CD8-positive, alpha-beta memory T cell (primary cell): ENCODE measurements around the gene DRG1. TPM values are rescaled to one million over a fixed set of nuclear protein-coding genes. Genes with fewer than 3 reads are reported as not detected.

Experiments
- CTCF ChIA-PET: fragments of 350-600 bp; sonication (Branson Sonifier 250); formaldehyde crosslinking; loops from one replicate; lab custom pipeline; 2021; ENCODE audit warnings: antibody characterized with exemption; lab: Charles Lee
- POLR2A ChIA-PET: fragments of 350-600 bp; sonication (Branson Sonifier 250); formaldehyde crosslinking; loops from one replicate; lab custom pipeline; 2021; ENCODE audit warnings: antibody characterized with exemption; lab: Charles Lee
- DNase-seq, 5 donors: peaks; one replicate each; pipeline versions ENCODE4 v3.0.0 to v3.0.0-alpha.2; 2020 to 2022; ENCODE audit warnings: mixed read lengths in 1 of 5
- H3K27ac ChIP-seq: one replicate; pipeline ENCODE4 v1.7.0; 2013; ENCODE audit warnings: low read depth, mild to moderate bottlenecking, low read length, moderate library complexity
- H3K27me3 ChIP-seq: 2 replicates; pipeline ENCODE4 v1.7.0; 2013; ENCODE audit warnings: low read length, mild to moderate bottlenecking; ENCODE audit not compliant: insufficient read depth, poor library complexity, severe bottlenecking
- H3K36me3 ChIP-seq: 2 replicates; pipeline ENCODE4 v1.7.0; 2013; ENCODE audit warnings: mild to moderate bottlenecking, low read length, moderate library complexity; ENCODE audit not compliant: insufficient read depth
- H3K4me1 ChIP-seq: 2 replicates; pipeline ENCODE4 v1.7.0; 2013; ENCODE audit warnings: mild to moderate bottlenecking, low read length, moderate library complexity; ENCODE audit not compliant: insufficient read depth
- H3K4me3 ChIP-seq: 2 replicates; pipeline ENCODE4 v1.7.0; 2013; ENCODE audit warnings: mild to moderate bottlenecking, low read length
- H3K9me3 ChIP-seq: 2 replicates; pipeline ENCODE4 v1.7.0; 2013; ENCODE audit warnings: mild to moderate bottlenecking, low read length
- H3K27ac Mint-ChIP-seq, 8 donors: one replicate each; pipeline ENCODE4 v1.8.0; 2020 to 2021; ENCODE audit warnings: mixed read lengths in 8 of 8, mild to moderate bottlenecking in 6 of 8, inconsistent platforms in 3 of 8, moderate library complexity in 3 of 8
- H3K27me3 Mint-ChIP-seq, 2 donors: one replicate each; pipeline ENCODE4 v1.8.0; 2020 to 2021; ENCODE audit warnings: mixed read lengths in 2 of 2, mild to moderate bottlenecking in 1 of 2, moderate library complexity in 1 of 2
- H3K36me3 Mint-ChIP-seq, 3 donors: one replicate each; pipeline ENCODE4 v1.8.0; 2020 to 2021; ENCODE audit warnings: mixed read lengths in 3 of 3, inconsistent platforms in 1 of 3, mild to moderate bottlenecking in 1 of 3
- H3K4me1 Mint-ChIP-seq, 3 donors: one replicate each; pipeline ENCODE4 v1.8.0; 2020 to 2021; ENCODE audit warnings: mixed read lengths in 3 of 3, inconsistent platforms in 1 of 3, mild to moderate bottlenecking in 1 of 3
- H3K4me3 Mint-ChIP-seq, 7 donors: one replicate each; pipeline ENCODE4 v1.8.0; 2020 to 2021; ENCODE audit warnings: mixed read lengths in 7 of 7, mild to moderate bottlenecking in 6 of 7, moderate library complexity in 4 of 7, inconsistent platforms in 2 of 7
- H3K9me3 Mint-ChIP-seq, 5 donors: one replicate each; pipeline ENCODE4 v1.8.0; 2020 to 2022; ENCODE audit warnings: mixed read lengths in 5 of 5, mild to moderate bottlenecking in 3 of 5, moderate library complexity in 2 of 5, inconsistent platforms in 1 of 5
- polyA plus RNA-seq: library from polyadenylated mRNA; unstranded; fragments of 300-500 nt; fragmentation: Illumina TruSeq; gene quantifications from one replicate; pipeline ENCODE4 v1.2.3, GENCODE V29; 2021
- total RNA-seq, 2 experiments: library from RNA; stranded (reverse); gene quantifications; one replicate each; pipeline ENCODE4 v1.2.3, GENCODE V29; 2021

The DRG1 gene
- total and polyA plus RNA-seq, 3 experiments from 2014 or later = 70.1 to 117 (median 115) TPM

- Mint-ChIP-seq H3K4me1 (peaks cover 3 to 9% (median 3%) of the 10 kb centered on the region in 3 donors), H3K9me3 (no peaks in the 10 kb centered on the region), H3K4me3 (no peak overlapping the region), H3K27me3 (no peaks in the 10 kb centered on the region), H3K27ac (peak overlapping the region in 3 of 8 donors; percentile 5 to 29 (median 15)), H3K36me3 (peaks cover 10 to 84% (median 26%) of the 10 kb centered on the region in 3 donors)
- ChIA-PET CTCF (no interaction called here), POLR2A (no interaction called here)
- Histone ChIP-seq H3K4me1 (no peaks in the 10 kb centered on the region), H3K4me3 (no peak overlapping the region), H3K36me3 (peaks cover 50% of the 10 kb centered on the region), H3K9me3 (no peaks in the 10 kb centered on the region), H3K27ac (no peak overlapping the region), H3K27me3 (no peaks in the 10 kb centered on the region)
- DNase-seq = no peak
These were observed 26.1 kb downstream of the DRG1 start for GRCh38 chr22:31425331-31426050.

- no peaks in the 10 kb centered on the region for H3K4me1 ChIP-seq
- H3K9me3 Mint-ChIP-seq = no peaks in the 10 kb centered on the region
- POLR2A ChIA-PET = no interaction called here
- peak overlapping the region in 3 of 8 donors; percentile 4 to 69 (median 20) for H3K27ac Mint-ChIP-seq
- CTCF ChIA-PET = no interaction called here
- H3K4me3 ChIP-seq = no peak overlapping the region
- peaks cover 3 to 5% (median 4%) of the 10 kb centered on the region in 3 donors for H3K4me1 Mint-ChIP-seq
- H3K27me3 ChIP-seq = no peaks in the 10 kb centered on the region
- no peak overlapping the region for H3K4me3 Mint-ChIP-seq
- H3K36me3 ChIP-seq = peaks cover 37% of the 10 kb centered on the region
- H3K36me3 Mint-ChIP-seq = peaks cover 14 to 84% (median 20%) of the 10 kb centered on the region in 3 donors
- no peak overlapping the region for H3K27ac ChIP-seq
- no peak for DNase-seq
- no peaks in the 10 kb centered on the region for H3K9me3 ChIP-seq
- H3K27me3 Mint-ChIP-seq = no peaks in the 10 kb centered on the region
These were observed 32.5 kb downstream of the DRG1 start for GRCh38 chr22:31431950-31432349.

- CTCF ChIA-PET = interaction anchor here (1.2 kb wide), 1 partner anchor 76 kb away, joined by 3 read pairs; no protein-coding TSS in a partner anchor
- Mint-ChIP-seq H3K4me3 (no peak overlapping the region), H3K9me3 (no peaks in the 10 kb centered on the region), H3K4me1 (peaks cover 0 to 5% (median 1%) of the 10 kb centered on the region in 3 donors), H3K27me3 (no peaks in the 10 kb centered on the region), H3K36me3 (peaks cover 8 to 93% (median 29%) of the 10 kb centered on the region in 3 donors), H3K27ac (no peak overlapping the region)
- DNase-seq = no peak
- H3K36me3 ChIP-seq = peaks cover 35% of the 10 kb centered on the region
- no peak overlapping the region for H3K27ac ChIP-seq
- H3K9me3 ChIP-seq = no peaks in the 10 kb centered on the region
- H3K27me3 ChIP-seq = no peaks in the 10 kb centered on the region
- POLR2A ChIA-PET = no interaction called here
- H3K4me1 ChIP-seq = no peaks in the 10 kb centered on the region
- no peak overlapping the region for H3K4me3 ChIP-seq
These were observed 36.7 kb downstream of the DRG1 start for GRCh38 chr22:31436132-31436531.

- H3K27me3 ChIP-seq = no peaks in the 10 kb centered on the region
- DNase-seq = no peak
- no peak overlapping the region for H3K4me3 ChIP-seq
- Mint-ChIP-seq H3K36me3 (peaks cover 0 to 95% (median 21%) of the 10 kb centered on the region in 3 donors), H3K4me1 (peaks cover 0 to 1% (median 0%) of the 10 kb centered on the region in 3 donors), H3K27ac (peak overlapping the region in 2 of 8 donors; percentile 17 to 77), H3K4me3 (no peak overlapping the region), H3K27me3 (no peaks in the 10 kb centered on the region), H3K9me3 (no peaks in the 10 kb centered on the region)
- no peaks in the 10 kb centered on the region for H3K9me3 ChIP-seq
- no peak overlapping the region for H3K27ac ChIP-seq
- ChIA-PET CTCF (interaction anchor here (1.2 to 2.2 kb wide), 2 partner anchors 8 to 12 kb away, joined by 3 to 6 read pairs; no protein-coding TSS in a partner anchor), POLR2A (no interaction called here)
- H3K36me3 ChIP-seq = peaks cover 42% of the 10 kb centered on the region
- H3K4me1 ChIP-seq = no peaks in the 10 kb centered on the region
These were observed 40.4 kb downstream of the DRG1 start for GRCh38 chr22:31439808-31440207.

DNA sequence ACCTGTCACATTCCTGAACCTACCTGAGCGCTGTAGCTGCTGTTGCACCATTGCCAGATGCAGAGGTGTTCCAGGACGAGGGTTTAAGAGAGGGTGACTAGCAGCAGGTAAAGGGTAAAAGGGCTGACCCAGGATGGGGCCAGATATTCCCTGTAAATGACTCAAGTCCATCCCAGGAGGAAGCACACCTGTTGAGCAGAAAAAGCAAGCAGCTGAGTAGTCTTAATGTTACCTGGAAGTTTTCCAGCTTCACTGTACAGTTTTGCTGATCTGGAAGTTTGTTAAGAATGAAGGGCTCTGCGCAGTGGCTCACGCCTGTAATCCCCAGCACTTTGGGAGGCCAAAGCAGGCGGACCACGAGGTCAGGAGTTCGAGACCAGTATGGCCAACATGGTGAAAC, 41.3 kb downstream of the DRG1 start:
- POLR2A ChIA-PET = no interaction called here
- H3K27me3 Mint-ChIP-seq = no peaks in the 10 kb centered on the region
- DNase-seq = no peak
- no peak overlapping the region for H3K27ac Mint-ChIP-seq
- H3K4me1 ChIP-seq = no peaks in the 10 kb centered on the region
- H3K4me3 ChIP-seq = no peak overlapping the region
- no peak overlapping the region for H3K4me3 Mint-ChIP-seq
- no peaks in the 10 kb centered on the region for H3K9me3 Mint-ChIP-seq
- CTCF ChIA-PET = interaction anchor here (2.2 kb wide), 1 partner anchor 11 kb away, joined by 6 read pairs; no protein-coding TSS in a partner anchor
- H3K9me3 ChIP-seq = no peaks in the 10 kb centered on the region
- H3K27ac ChIP-seq = no peak overlapping the region
- peaks cover 50% of the 10 kb centered on the region for H3K36me3 ChIP-seq
- H3K36me3 Mint-ChIP-seq = peaks cover 0 to 97% (median 16%) of the 10 kb centered on the region in 3 donors
- no peaks in the 10 kb centered on the region for H3K27me3 ChIP-seq
- H3K4me1 Mint-ChIP-seq = peaks cover 0 to 1% (median 0%) of the 10 kb centered on the region in 3 donors

DNA sequence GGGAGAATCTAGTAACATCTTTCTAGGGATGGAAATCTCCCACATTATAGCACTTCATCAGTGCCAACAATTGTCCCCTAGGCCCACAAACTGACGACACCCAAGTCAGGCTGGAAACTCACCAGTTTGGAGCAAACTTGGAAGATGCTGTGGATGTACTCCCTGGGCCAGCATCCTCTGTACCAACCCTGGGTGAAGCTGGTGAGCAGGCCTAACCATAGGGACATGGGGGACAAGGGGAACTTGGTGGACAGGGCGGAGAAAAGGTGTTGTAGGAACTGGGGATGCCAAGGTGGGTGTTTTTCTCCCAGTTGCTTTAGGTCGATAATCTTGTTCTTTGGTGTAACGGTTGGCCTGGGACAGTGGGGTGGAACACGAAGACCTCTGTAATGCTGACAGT, 42.2 kb downstream of the DRG1 start:
- ChIA-PET CTCF (no interaction called here), POLR2A (interaction anchor here (0.5 kb wide), 1 partner anchor 9 kb away, joined by 3 read pairs; no protein-coding TSS in a partner anchor)
- Mint-ChIP-seq H3K4me3 (no peak overlapping the region), H3K27me3 (no peaks in the 10 kb centered on the region), H3K36me3 (peaks cover 0 to 94% (median 16%) of the 10 kb centered on the region in 3 donors), H3K4me1 (peaks cover 0 to 1% (median 0%) of the 10 kb centered on the region in 3 donors), H3K9me3 (no peaks in the 10 kb centered on the region), H3K27ac (peak overlapping the region in 2 of 8 donors; percentile 21 to 27)
- peaks cover 41% of the 10 kb centered on the region for H3K36me3 ChIP-seq
- no peaks in the 10 kb centered on the region for H3K4me1 ChIP-seq
- H3K9me3 ChIP-seq = no peaks in the 10 kb centered on the region
- no peak overlapping the region for H3K27ac ChIP-seq
- no peak overlapping the region for H3K4me3 ChIP-seq
- DNase-seq = no peak
- H3K27me3 ChIP-seq = no peaks in the 10 kb centered on the region

GRCh38 chr22:31442768-31443489, 43.5 kb downstream of the DRG1 start:
- peak overlapping the region in 3 of 8 donors; percentile 27 to 66 (median 58) for H3K27ac Mint-ChIP-seq
- H3K27ac ChIP-seq = no peak overlapping the region
- H3K27me3 ChIP-seq = no peaks in the 10 kb centered on the region
- no peak for DNase-seq
- H3K4me1 ChIP-seq = no peaks in the 10 kb centered on the region
- no peaks in the 10 kb centered on the region for H3K4me1 Mint-ChIP-seq
- ChIA-PET POLR2A (no interaction called here), CTCF (no interaction called here)
- H3K4me3 Mint-ChIP-seq = no peak overlapping the region
- H3K9me3 Mint-ChIP-seq = no peaks in the 10 kb centered on the region
- H3K36me3 Mint-ChIP-seq = peaks cover 0 to 89% (median 9%) of the 10 kb centered on the region in 3 donors
- no peak overlapping the region for H3K4me3 ChIP-seq
- H3K36me3 ChIP-seq = peaks cover 40% of the 10 kb centered on the region
- H3K27me3 Mint-ChIP-seq = no peaks in the 10 kb centered on the region
- H3K9me3 ChIP-seq = no peaks in the 10 kb centered on the region

GRCh38 chr22:31443516-31443915, 44.1 kb downstream of the DRG1 start:
- Histone ChIP-seq H3K36me3 (peaks cover 40% of the 10 kb centered on the region), H3K27me3 (no peaks in the 10 kb centered on the region), H3K9me3 (no peaks in the 10 kb centered on the region), H3K4me1 (no peaks in the 10 kb centered on the region), H3K27ac (no peak overlapping the region), H3K4me3 (no peak overlapping the region)
- POLR2A ChIA-PET = interaction anchor here (0.7 kb wide), 1 partner anchor 296 kb away, joined by 9 read pairs; no protein-coding TSS in a partner anchor
- Mint-ChIP-seq H3K36me3 (peaks cover 0 to 89% (median 7%) of the 10 kb centered on the region in 3 donors), H3K4me1 (no peaks in the 10 kb centered on the region), H3K9me3 (no peaks in the 10 kb centered on the region), H3K27ac (peak overlapping the region in 4 of 8 donors; percentile 10 to 80 (median 37)), H3K4me3 (no peak overlapping the region), H3K27me3 (no peaks in the 10 kb centered on the region)
- CTCF ChIA-PET = no interaction called here
- no peak for DNase-seq
